H9 (cell line): ENCODE measurements around the gene TMEM234. TPM values are rescaled to one million over a fixed set of nuclear protein-coding genes. Genes with fewer than 3 reads are reported as not detected.
A peak's percentile ranks its signal among the peaks of the same experiment; 100 is the strongest.

Experiments used
- DNase-seq: peaks from one replicate; pipeline ENCODE4 v3.0.0-alpha.2; 2017
- H2AFZ ChIP-seq: one replicate; pipeline ENCODE4 v1.6.1; 2013; ENCODE audit warnings: mild to moderate bottlenecking, low read length, control low read depth, moderate library complexity
- H2AK5ac ChIP-seq: 2 replicates; pipeline ENCODE4 v1.6.1; 2013; ENCODE audit warnings: low read length, control low read depth, mixed read lengths; ENCODE audit not compliant: insufficient read length
- H2BK120ac ChIP-seq: one replicate; pipeline ENCODE4 v1.6.1; 2013; ENCODE audit warnings: low read depth, mild to moderate bottlenecking, low read length, control low read depth, inconsistent platforms; ENCODE audit not compliant: poor library complexity, severe bottlenecking
- H2BK12ac ChIP-seq: 2 replicates; pipeline ENCODE4 v1.6.1; 2013; ENCODE audit warnings: low read length, control low read depth, mixed read lengths, low read depth; ENCODE audit not compliant: insufficient read length
- H2BK15ac ChIP-seq: 2 replicates; pipeline ENCODE4 v1.6.1; 2013; ENCODE audit warnings: low read depth, low read length, control low read depth
- H2BK20ac ChIP-seq: one replicate; pipeline ENCODE4 v1.6.1; 2013; ENCODE audit warnings: low read depth, mild to moderate bottlenecking, low read length, control low read depth, inconsistent platforms; ENCODE audit not compliant: poor library complexity, severe bottlenecking
- H2BK5ac ChIP-seq: 2 replicates; pipeline ENCODE4 v1.6.1; 2013; ENCODE audit warnings: low read length, control low read depth, mixed read lengths; ENCODE audit not compliant: insufficient read length
- H3K14ac ChIP-seq: 2 replicates; pipeline ENCODE4 v1.6.1; 2013; ENCODE audit warnings: low read length, control low read depth; ENCODE audit not compliant: insufficient read depth
- H3K18ac ChIP-seq: 2 replicates; pipeline ENCODE4 v1.6.1; 2013; ENCODE audit warnings: low read depth, mild to moderate bottlenecking, mixed read lengths, low read length, control low read depth; ENCODE audit not compliant: insufficient read length
- H3K23ac ChIP-seq: 2 replicates; pipeline ENCODE4 v1.6.1; 2013; ENCODE audit warnings: low read length, control low read depth, mixed read lengths, low read depth; ENCODE audit not compliant: insufficient read length
- H3K23me2 ChIP-seq: 2 replicates; pipeline ENCODE4 v1.6.1; 2013; ENCODE audit warnings: low read depth, mild to moderate bottlenecking, mixed read lengths, low read length, control low read depth; ENCODE audit not compliant: insufficient read length, poor library complexity, severe bottlenecking
- H3K27ac ChIP-seq: 2 replicates; pipeline ENCODE4 v1.5.1; 2013; ENCODE audit warnings: low read length, control low read depth, mixed read lengths, low read depth; ENCODE audit not compliant: insufficient read length
- H3K27me3 ChIP-seq: 2 replicates; pipeline ENCODE4 v1.6.1; 2013; ENCODE audit warnings: low read length, control low read depth, inconsistent platforms; ENCODE audit not compliant: insufficient read depth
- H3K4ac ChIP-seq: 2 replicates; pipeline ENCODE4 v1.6.1; 2013; ENCODE audit warnings: low read depth, mild to moderate bottlenecking, control low read depth, inconsistent platforms, low read length, moderate library complexity
- H3K4me1 ChIP-seq: 2 replicates; pipeline ENCODE4 v1.6.1; 2013; ENCODE audit warnings: low read length, control low read depth, inconsistent platforms; ENCODE audit not compliant: insufficient read depth
- H3K4me2 ChIP-seq: 2 replicates; pipeline ENCODE4 v1.6.1; 2013; ENCODE audit warnings: low read length, control low read depth, mixed read lengths; ENCODE audit not compliant: insufficient read length, insufficient read depth
- H3K56ac ChIP-seq: 2 replicates; pipeline ENCODE4 v1.6.1; 2013; ENCODE audit warnings: low read depth, mild to moderate bottlenecking, mixed read lengths, low read length, control low read depth; ENCODE audit not compliant: insufficient read length
- H3K79me1 ChIP-seq: 2 replicates; pipeline ENCODE4 v1.6.1; 2013; ENCODE audit warnings: low read depth, mild to moderate bottlenecking, moderate library complexity, low read length, control low read depth, inconsistent platforms; ENCODE audit not compliant: insufficient read depth, poor library complexity, severe bottlenecking
- H3K79me2 ChIP-seq: 2 replicates; pipeline ENCODE4 v1.6.1; 2013; ENCODE audit warnings: low read length, control low read depth, inconsistent platforms; ENCODE audit not compliant: insufficient read depth
- H3K9ac ChIP-seq: 2 replicates; pipeline ENCODE4 v1.6.1; 2013; ENCODE audit warnings: low read length, control low read depth, mixed read lengths; ENCODE audit not compliant: insufficient read length; ENCODE audit errors: extremely low read depth
- H3K9me3 ChIP-seq: one replicate; pipeline ENCODE4 v1.6.1; 2013; ENCODE audit warnings: low read depth, low read length, inconsistent platforms; ENCODE audit not compliant: control insufficient read depth
- H3T11ph ChIP-seq: one replicate; pipeline ENCODE4 v1.6.1; 2013; ENCODE audit warnings: mild to moderate bottlenecking, low read length, control low read depth, inconsistent platforms
- H4K20me1 ChIP-seq: one replicate; pipeline ENCODE4 v1.6.1; 2013; ENCODE audit not compliant: control insufficient read depth, insufficient read length, insufficient read depth
- H4K5ac ChIP-seq: 2 replicates; pipeline ENCODE4 v1.6.1; 2013; ENCODE audit warnings: low read depth, mild to moderate bottlenecking, mixed read lengths, low read length, control low read depth; ENCODE audit not compliant: insufficient read length
- H4K8ac ChIP-seq: replicated peaks from 2 replicates; pipeline ENCODE4 v1.6.1; 2013; ENCODE audit warnings: low read length, control low read depth, mixed read lengths, low read depth; ENCODE audit not compliant: insufficient read length
- H4K91ac ChIP-seq: 2 replicates; pipeline ENCODE4 v1.6.1; 2013; ENCODE audit warnings: low read depth, mild to moderate bottlenecking, moderate library complexity, mixed read lengths, low read length, control low read depth; ENCODE audit not compliant: insufficient read length
- H3K27ac Mint-ChIP-seq, 3 experiments: 2 replicates in 2 of 3; 3 replicates in 1 of 3; pipeline ENCODE4 v1.8.0; 2020 to 2021; ENCODE audit warnings: mixed read lengths in 3 of 3, mild to moderate bottlenecking in 1 of 3, moderate library complexity in 1 of 3
- H3K27me3 Mint-ChIP-seq: 2 replicates; pipeline ENCODE4 v1.8.0; 2021; ENCODE audit warnings: low read depth, mild to moderate bottlenecking, moderate library complexity, mixed read lengths
- H3K36me3 Mint-ChIP-seq, 3 experiments: 2 replicates in 2 of 3; 3 replicates in 1 of 3; pipeline ENCODE4 v1.8.0; 2020 to 2021; ENCODE audit warnings: low read depth in 3 of 3, mixed read lengths in 3 of 3; ENCODE audit not compliant: insufficient read depth in 1 of 3
- H3K4me1 Mint-ChIP-seq, 2 experiments: 2 replicates each; pipeline ENCODE4 v1.8.0; 2020; ENCODE audit warnings: mixed read lengths in 2 of 2
- H3K4me3 Mint-ChIP-seq, 2 experiments: 2 replicates in 1 of 2; 3 replicates in 1 of 2; pipeline ENCODE4 v1.8.0; 2020 to 2021; ENCODE audit warnings: mild to moderate bottlenecking in 2 of 2, mixed read lengths in 2 of 2, moderate library complexity in 1 of 2
- H3K9me3 Mint-ChIP-seq, 2 experiments: 2 replicates in 1 of 2; 3 replicates in 1 of 2; pipeline ENCODE4 v1.8.0; 2020; ENCODE audit warnings: mild to moderate bottlenecking in 2 of 2, mixed read lengths in 2 of 2, moderate library complexity in 1 of 2
- WGBS: extraction: QIAGEN DNeasy Blood & Tissue Kit; methylation state at CpG from one replicate; pipeline ENCODE4 v1.1.7; 2013; ENCODE audit warnings: missing lambda C conversion rate, low lambda C conversion rate, mixed read lengths; ENCODE audit not compliant: insufficient read length; ENCODE audit errors: extremely low coverage; 5-methylcytosine and 5-hydroxymethylcytosine counted together
- total RNA-seq: library from RNA; stranded (reverse); gene quantifications from 2 replicates; pipeline ENCODE4 v1.2.1, GENCODE V29; 2021
- TF ChIP-seq, protein P1 (sequence below): fragments of 200-600 bp; sonication (generic); conservative IDR thresholded peaks from 3 replicates; pipeline ENCODE4 v1.8.0; 2021; ENCODE audit warnings: antibody characterized with exemption, mild to moderate bottlenecking

Gene TMEM234
- total RNA-seq, 1 experiment from 2014 or later: 19.7 TPM

DNA sequence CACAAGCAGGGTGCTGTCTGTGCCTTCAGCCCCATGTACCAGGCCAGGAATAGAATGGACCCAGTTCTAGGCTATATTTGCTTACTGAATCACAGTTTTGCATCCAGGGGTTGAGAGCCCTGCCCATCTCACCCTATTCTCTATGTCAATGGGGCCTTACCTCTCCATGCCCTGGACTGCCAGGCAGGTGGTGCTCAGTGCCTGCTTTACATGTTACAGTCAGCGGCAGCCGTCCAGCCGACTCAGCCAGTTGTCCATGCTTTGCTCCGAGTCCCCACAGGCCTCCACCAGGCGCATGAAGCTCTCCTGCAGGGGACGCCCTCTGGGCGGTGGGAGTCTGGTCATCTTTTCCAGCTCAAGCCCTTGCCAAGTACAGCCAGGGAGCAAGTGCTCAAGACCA, 12.6 kb upstream of the TMEM234 start:
- Histone ChIP-seq H2BK20ac (no peak overlapping the region), H3K18ac (no peak overlapping the region), H2BK15ac (no peak overlapping the region), H3K79me1 (no peaks in the 10 kb centered on the region), H3K4ac (no peak overlapping the region), H3K27me3 (no peaks in the 10 kb centered on the region), H3K9me3 (no peaks in the 10 kb centered on the region), H3K79me2 (no peaks in the 10 kb centered on the region), H4K5ac (no peak overlapping the region), H3K56ac (no peak overlapping the region), H4K20me1 (no peaks in the 10 kb centered on the region), H2BK12ac (no peak overlapping the region), H3T11ph (no peak overlapping the region), H2BK5ac (no peak overlapping the region), H2BK120ac (no peak overlapping the region), H3K4me2 (no peak overlapping the region), H4K8ac (no peak overlapping the region), H3K23ac (no peak overlapping the region), H3K23me2 (peaks cover 6% of the 10 kb centered on the region), H2AFZ (no peak overlapping the region), H3K27ac (no peak overlapping the region), H4K91ac (no peak overlapping the region), H3K9ac (no peak overlapping the region), H3K14ac (no peak overlapping the region), H2AK5ac (no peak overlapping the region), H3K4me1 (no peaks in the 10 kb centered on the region)
- H3K27ac Mint-ChIP-seq: 0 out of 7 replicates have a peak overlapping the region, but pooled peaks of 2 of the 3 experiments have one; percentile 16 to 53
- no peak overlapping the region for H3K4me3 Mint-ChIP-seq
- DNase-seq: peak; percentile 53
- no CpG with 5 or more reads among the region's 7 CpGs for WGBS
- peaks cover 10 to 12% of the 10 kb centered on the region in 2 experiments for H3K4me1 Mint-ChIP-seq
- no peaks in the 10 kb centered on the region for H3K27me3 Mint-ChIP-seq
- no peaks in the 10 kb centered on the region for H3K9me3 Mint-ChIP-seq
- H3K36me3 Mint-ChIP-seq: peaks cover 7 to 48% (median 15%) of the 10 kb centered on the region in 3 experiments; a peak in 6 of 7 replicates
- TF ChIP-seq, protein P1, sequence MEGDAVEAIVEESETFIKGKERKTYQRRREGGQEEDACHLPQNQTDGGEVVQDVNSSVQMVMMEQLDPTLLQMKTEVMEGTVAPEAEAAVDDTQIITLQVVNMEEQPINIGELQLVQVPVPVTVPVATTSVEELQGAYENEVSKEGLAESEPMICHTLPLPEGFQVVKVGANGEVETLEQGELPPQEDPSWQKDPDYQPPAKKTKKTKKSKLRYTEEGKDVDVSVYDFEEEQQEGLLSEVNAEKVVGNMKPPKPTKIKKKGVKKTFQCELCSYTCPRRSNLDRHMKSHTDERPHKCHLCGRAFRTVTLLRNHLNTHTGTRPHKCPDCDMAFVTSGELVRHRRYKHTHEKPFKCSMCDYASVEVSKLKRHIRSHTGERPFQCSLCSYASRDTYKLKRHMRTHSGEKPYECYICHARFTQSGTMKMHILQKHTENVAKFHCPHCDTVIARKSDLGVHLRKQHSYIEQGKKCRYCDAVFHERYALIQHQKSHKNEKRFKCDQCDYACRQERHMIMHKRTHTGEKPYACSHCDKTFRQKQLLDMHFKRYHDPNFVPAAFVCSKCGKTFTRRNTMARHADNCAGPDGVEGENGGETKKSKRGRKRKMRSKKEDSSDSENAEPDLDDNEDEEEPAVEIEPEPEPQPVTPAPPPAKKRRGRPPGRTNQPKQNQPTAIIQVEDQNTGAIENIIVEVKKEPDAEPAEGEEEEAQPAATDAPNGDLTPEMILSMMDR: no peak
